GM18951 (cell line): Measurements from ENCODE around the gene SPATA2L.
"Not testable (repeated sequence)": the region's sequence is repeated elsewhere in the genome, so short reads cannot be mapped to it uniquely, and the experiment has no call there.

Experiments used
- POLR2A ChIP-seq: IDR thresholded peaks from 4 replicates; pipeline ENCODE4 v1.6.1; 2011; ENCODE audit warnings: mild to moderate bottlenecking; ENCODE audit not compliant: insufficient read length, insufficient read depth; ENCODE audit errors: extremely low read depth
- in situ Hi-C: fragments of 300-500 bp; cut with MboI; formaldehyde crosslinking; loops from one replicate; pipeline ENCODE4 v1.12.0; 2022; ENCODE audit warnings: low sequenced_read_pairs, mixed read lengths, inconsistent platforms; ENCODE audit not compliant: unreplicated experiment

The SPATA2L gene

DNA sequence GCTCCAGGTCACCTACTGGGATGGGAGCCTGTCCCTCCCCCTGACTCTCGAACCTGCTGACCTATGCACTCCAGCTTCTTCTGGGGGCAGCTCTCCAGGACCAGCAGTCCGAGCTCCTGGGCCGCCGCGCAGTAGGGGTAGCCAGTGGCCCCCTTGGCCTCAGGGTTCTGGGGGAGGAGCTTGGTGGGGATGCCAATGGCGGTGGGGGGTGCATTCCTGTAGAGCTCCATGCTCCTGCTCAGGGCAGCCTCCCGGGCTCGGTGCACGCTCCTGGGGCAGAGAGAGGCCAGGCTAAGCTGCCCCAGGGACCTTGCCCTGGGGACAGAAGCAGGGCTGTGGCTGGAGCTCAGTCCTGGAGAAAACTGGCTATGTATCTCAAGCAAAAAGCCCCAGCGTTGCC, 7.7 kb upstream of the SPATA2L start:
- no peak for TF ChIP-seq POLR2A
- in situ Hi-C loops = no loop called here

DNA sequence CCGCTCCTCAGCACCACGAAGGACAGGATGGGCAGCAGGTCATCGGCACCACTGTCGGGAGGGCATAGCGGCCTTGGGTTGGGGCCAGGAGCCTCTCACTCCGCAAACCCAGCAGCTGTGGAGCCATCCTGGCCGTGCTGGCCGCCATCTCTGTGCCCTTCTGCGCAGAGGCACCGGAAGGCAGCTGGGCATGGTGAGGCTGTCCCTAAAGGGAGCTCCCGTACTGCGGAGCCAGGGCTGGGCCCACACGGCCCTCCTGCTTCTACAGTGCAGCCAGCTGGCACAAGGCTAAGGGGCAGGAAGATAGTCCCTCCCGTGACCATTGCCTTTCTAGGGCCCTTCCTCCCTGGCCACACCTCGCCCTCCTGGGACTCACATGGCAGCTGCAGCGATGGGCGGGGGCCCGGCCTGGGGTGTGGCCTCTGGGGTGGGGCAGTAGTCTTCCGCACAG, 7.0 kb upstream of the SPATA2L start:
- TF ChIP-seq POLR2A = no peak
- in situ Hi-C loops = no loop called here

- in situ Hi-C loops = no loop called here
- TF ChIP-seq POLR2A = no peak
Observed at GRCh38 chr16:89707695-89708094, 6.2 kb upstream of the SPATA2L start.

DNA sequence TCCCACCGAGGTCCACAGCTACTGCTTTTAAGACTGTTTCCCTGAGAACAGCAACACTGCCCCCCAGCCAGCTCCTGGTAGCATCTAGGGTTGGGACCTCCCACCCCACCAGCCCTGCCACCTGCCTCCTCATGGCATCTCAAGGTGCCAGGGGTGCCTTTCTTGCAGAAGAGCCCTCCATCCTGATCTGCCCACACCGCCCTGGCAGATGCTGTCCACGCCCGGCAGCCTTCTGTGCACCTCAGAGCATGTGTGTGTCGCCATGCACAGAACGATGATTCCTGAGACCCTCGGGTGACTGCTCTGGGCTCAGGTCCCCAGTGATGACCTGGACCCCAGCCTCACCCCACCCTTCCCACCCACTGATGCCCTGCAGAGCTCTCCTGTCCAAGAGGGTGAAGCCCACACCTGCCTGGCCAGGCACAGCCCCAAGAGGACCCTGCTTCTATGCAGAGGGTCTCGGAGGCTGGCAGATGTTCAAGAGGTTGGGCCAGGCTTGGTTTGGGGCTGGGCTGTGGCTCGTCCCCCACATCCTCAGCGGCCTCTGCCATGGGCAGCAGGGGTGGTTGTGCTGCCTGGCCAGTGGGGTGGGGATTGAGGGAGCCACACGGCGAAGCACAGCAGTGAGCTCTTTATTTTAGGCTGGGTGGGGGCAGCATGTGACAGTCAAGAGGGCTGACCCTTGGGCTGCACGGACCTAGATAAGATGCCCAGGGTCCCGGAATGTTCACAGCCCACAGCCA, 5.2 kb upstream of the SPATA2L start:
- TF ChIP-seq POLR2A = no peak
- in situ Hi-C loops = no loop called here

DNA sequence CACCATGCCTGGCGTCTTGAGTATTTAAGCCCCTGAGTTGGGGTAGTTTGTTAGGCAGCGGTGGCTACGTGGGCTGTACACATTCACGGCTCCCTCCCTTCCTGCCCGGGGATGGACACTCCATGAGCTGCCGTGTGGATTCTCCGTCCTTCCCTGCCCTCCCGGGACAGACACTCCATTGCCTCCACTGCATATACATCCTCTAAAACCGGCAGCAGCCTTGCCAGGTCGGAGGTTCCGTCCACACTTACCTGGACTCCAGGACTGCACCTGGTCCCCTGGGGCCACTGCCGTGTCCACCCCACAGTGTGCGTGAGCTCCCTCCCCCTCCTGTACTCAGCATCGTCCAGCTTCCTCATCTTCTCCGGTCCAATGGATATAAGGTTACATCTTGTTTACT, 3.5 kb upstream of the SPATA2L start:
- in situ Hi-C loops = no loop called here
- no peak for TF ChIP-seq POLR2A

GRCh38 chr16:89704281-89704680, 2.8 kb upstream of the SPATA2L start:
- in situ Hi-C loops = no loop called here
- TF ChIP-seq POLR2A = no peak

DNA sequence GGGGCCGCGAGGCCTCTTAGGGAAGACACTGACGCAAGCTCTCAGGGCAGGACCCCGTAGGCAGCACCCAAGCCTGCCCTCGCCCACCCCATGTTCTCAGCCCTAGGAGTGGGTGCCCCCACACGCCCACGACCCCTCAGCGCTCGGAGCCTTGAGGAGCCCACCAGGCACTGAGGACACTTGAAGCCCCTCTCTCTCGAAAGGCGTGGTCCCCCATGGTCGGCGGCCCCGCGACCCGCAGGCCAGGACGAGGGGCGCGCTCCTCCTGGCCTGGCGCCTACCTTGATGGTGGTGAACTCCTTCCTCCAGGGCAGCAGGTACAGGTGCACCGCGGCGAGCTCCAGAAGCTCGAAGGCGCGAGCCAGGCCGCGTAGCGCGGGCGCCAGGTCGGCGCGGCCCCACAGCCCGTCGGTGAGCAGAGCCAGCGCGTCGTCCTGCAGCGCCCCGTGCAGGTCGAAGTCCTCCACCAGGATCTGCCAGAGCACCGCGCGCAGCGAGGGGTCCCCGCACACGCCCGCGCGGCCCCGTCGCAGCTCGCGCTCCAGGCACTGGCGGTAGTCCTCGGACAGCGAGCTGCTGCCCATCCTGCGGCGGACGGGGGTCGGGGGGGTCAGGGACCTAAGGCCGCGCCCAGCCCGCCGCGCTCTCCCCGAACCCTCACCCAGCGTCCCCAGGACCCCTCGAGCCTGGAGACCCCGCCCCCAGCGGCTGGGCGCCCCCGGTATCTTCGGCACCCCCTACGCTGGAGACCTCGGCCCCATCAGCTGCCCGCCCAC, 668 bp downstream of the SPATA2L start:
- no peak for TF ChIP-seq POLR2A
- in situ Hi-C loops = no loop called here

DNA sequence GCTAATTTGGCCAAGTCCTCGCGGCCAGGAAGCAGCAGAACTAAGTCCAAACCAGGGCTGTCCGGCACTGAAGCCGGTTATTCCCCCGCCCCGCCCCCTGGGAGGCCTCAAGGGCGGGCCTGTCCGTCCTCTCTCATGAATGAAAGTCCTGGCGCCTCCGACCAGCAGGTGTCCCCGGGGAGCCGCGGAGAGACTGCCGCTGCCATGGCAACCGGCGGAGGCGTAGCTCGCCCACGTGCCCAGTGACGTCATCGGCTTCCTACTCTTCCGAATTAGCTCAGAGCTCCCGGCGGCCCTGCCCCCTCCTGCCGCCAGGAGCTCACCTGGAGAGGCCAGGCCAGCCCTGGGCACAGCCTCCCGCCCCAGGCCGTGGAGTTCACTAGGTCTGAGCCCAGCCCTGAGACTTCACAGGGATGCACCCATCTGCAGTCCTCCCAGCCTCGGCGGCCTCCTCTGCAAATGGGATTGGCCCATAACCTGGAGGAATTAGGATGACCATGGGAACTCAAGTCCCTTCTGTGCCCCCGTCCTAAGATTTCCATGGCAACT, 1.3 kb downstream of the SPATA2L start:
- in situ Hi-C loops = no loop called here
- TF ChIP-seq POLR2A = peak; percentile 29

GRCh38 chr16:89699629-89700099, 1.8 kb downstream of the SPATA2L start:
- in situ Hi-C loops = not testable (repeated sequence)

GRCh38 chr16:89698717-89699116, 2.8 kb downstream of the SPATA2L start:
- in situ Hi-C loops = not testable (repeated sequence)

DNA sequence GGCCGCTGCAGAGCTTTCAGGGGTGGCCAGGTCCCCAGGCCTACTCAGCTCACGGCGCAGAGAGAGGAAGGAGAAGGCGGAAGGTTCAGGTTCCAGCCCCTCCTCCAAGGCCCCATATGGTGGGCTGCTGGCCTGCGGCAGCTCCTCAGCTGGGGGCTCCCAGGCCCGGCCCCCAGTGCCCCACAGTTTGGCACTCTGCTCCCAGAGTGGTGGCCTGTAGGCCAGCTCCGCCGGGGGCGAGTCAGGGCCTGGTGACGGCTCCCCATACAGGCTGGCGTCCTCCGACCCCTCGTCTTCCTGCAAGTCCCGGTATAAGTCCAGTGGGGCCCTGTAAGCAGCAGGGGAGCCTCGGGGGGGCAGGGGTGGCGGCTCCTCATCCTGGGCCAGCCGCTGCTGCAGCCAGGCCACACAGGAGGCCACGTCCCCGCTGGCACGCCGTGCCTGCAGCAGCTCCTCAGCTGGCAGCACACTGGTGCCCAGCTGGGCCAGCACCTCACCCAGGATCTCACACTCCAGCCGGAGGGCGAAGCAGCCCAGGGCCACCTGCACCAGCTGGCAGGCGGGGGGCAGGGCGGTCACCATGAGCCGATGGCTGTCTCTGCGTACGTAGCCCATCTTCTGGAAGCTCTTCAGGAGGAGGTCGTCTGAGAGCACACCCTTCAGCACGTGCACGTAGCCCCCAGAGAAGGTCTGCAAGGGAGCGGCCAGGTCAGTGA, 3.7 kb downstream of the SPATA2L start:
- in situ Hi-C loops = no loop called here
- TF ChIP-seq POLR2A = no peak

DNA sequence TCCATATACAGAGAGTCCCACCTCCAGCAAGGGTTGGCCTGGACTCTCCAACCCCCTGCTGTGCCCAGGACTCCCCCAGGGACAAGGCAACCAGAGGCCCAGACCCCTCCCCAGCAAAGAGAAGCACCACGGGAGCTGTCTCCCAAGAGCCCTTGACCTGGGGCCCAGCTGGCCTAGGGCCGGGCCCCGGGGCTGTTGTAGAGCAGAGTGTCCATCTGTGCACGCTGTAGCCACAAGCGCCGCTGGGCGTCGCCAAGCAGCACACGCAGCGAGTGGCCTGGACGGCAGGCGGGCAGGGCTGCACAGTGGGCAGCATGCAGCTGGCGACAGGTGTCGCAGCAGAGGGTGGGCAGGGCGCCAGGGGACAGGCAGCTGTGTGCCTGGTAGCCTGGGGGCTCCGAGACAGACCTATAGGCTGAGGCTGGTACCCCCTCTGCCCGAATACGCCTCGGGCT, 4.3 kb downstream of the SPATA2L start:
- in situ Hi-C loops = no loop called here
- TF ChIP-seq POLR2A = no peak

DNA sequence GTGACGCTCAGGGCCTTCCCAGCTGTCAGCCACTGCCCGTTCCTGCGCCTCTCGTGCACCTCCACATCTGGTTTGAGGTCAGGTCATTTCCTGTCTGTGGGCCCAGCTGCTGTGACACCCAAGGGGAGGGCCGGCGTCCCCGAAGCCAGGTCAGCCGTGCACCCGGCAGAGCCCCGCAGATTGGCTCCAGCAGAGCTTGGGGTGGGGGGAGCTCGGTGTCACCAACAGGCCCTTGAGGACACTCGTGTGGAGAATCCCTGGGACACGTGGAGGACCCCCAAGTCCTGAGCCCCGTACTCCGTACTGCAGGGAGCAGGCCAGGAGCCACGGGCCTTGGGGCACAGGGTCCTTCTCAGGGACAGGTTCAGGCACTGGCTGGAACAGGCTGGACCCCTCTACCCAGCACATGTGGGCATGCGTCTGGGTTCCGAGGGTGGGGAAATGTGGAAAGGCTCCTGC, 4.8 kb downstream of the SPATA2L start:
- in situ Hi-C loops = no loop called here
- no peak for TF ChIP-seq POLR2A
